ENCODE results near the gene NAXD.

DNA sequence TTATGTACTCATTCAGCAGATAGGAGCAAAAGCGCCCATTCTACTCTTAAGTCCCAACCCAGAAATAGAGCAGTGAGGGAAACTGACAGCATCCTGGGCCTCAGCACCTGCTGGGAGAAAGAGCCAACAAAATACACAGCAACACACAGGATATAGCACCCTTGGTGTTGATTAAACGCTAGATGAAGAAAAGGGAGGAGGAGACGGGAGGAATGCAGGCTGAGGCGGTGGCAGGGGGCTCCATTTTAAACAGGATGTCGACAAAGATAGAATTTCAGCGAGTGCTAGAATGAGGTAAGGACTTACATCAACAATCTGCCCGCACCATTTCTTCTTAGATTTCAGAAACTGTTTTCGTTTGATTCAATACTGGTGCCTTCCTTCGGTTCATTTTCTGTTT is 49.2 kb upstream of the NAXD start:
- TF ChIP-seq, protein P1, sequence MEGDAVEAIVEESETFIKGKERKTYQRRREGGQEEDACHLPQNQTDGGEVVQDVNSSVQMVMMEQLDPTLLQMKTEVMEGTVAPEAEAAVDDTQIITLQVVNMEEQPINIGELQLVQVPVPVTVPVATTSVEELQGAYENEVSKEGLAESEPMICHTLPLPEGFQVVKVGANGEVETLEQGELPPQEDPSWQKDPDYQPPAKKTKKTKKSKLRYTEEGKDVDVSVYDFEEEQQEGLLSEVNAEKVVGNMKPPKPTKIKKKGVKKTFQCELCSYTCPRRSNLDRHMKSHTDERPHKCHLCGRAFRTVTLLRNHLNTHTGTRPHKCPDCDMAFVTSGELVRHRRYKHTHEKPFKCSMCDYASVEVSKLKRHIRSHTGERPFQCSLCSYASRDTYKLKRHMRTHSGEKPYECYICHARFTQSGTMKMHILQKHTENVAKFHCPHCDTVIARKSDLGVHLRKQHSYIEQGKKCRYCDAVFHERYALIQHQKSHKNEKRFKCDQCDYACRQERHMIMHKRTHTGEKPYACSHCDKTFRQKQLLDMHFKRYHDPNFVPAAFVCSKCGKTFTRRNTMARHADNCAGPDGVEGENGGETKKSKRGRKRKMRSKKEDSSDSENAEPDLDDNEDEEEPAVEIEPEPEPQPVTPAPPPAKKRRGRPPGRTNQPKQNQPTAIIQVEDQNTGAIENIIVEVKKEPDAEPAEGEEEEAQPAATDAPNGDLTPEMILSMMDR (IDR thresholded peaks at IDR 0.05): no peak
- TF ChIP-seq POLR2A (IDR thresholded peaks at IDR 0.05) (no peak), POLR2AphosphoS5 (IDR thresholded peaks at IDR 0.05) (no peak)
